Breast epithelium (tissue), 3 donors: ENCODE results near the gene RGS12.

Experiments
- POLR2A ChIP-seq: fragments of 450-650 bp; IDR thresholded peaks from one replicate; pipeline ENCODE4 v1.6.1; 2016; ENCODE audit warnings: antibody characterized with exemption, mild to moderate bottlenecking, moderate library complexity
- POLR2AphosphoS5 ChIP-seq, 3 donors: sonication (generic); formaldehyde crosslinking; IDR thresholded peaks; one replicate each; pipeline ENCODE4 v1.6.1; 2017; ENCODE audit warnings: antibody characterized with exemption in 3 of 3

GRCh38 chr4:3248811-3249661, 43.8 kb upstream of the RGS12 start, which contains the start of gene MSANTD1:
- TF ChIP-seq POLR2A (no peak), POLR2AphosphoS5 (IDR thresholded peaks at IDR 0.05) (no peak)
